SK-N-SH (cell line): ENCODE results near the gene STPG1.

Experiments
- CTCF ChIP-seq: fragments of 200-600 bp; sonication (generic); IDR thresholded peaks from 2 replicates; pipeline ENCODE4 v1.6.1; 2017; ENCODE audit warnings: antibody characterized with exemption, mild to moderate bottlenecking, moderate library complexity
- EP300 ChIP-seq, 2 experiments: IDR thresholded peaks; 2 replicates each; pipeline versions ENCODE4 v1.4.0 to v1.6.1; 2012; ENCODE audit warnings: borderline replicate concordance in 1 of 2, low read depth in 1 of 2, low read length in 1 of 2
- FOXM1 ChIP-seq: IDR thresholded peaks from 2 replicates; pipeline ENCODE4 v1.4.0; 2012; ENCODE audit warnings: low read depth, mild to moderate bottlenecking
- IRF3 ChIP-seq: fragments of 150-350 bp; IDR thresholded peaks from 2 replicates; pipeline ENCODE4 v1.6.1; 2016; ENCODE audit warnings: mild to moderate bottlenecking, low read depth, low read length
- MEF2A ChIP-seq: IDR thresholded peaks from 2 replicates; pipeline ENCODE4 v1.4.0; 2012; ENCODE audit warnings: low read depth, borderline replicate concordance
- POLR2AphosphoS5 ChIP-seq: IDR thresholded peaks from 2 replicates; pipeline ENCODE4 v1.6.1; 2012; ENCODE audit warnings: low read depth, low read length
- REST ChIP-seq: IDR thresholded peaks from 2 replicates; pipeline ENCODE4 v1.6.1; 2012; ENCODE audit warnings: mild to moderate bottlenecking, low read depth, low read length, moderate library complexity
- TF ChIP-seq, protein P1 (sequence below): fragments of 150-350 bp; IDR thresholded peaks from 2 replicates; pipeline ENCODE4 v1.6.1; 2017; ENCODE audit warnings: antibody characterized with exemption, low read length, low read depth, borderline replicate concordance

DNA sequence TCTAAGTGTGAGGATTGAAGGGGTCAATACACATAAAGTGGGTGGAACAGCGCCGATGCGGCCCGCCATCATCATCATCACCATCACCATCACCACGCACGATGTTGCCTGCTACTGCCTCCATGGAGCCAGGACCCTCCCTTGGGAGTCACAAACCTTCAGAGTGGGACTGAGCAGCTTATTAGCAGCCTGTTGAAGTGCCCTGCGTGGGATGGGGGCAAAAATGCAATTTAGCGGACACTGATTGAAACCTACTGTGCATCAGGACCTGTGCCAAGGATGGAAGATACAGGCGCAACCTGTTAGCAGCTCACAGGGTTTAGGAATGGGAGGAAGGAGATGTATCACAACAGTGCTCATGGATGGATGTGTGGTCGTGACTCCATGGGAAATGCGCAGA is 26.7 kb downstream of the STPG1 start:
- TF ChIP-seq MEF2A, result no peak
- TF ChIP-seq, protein P1, sequence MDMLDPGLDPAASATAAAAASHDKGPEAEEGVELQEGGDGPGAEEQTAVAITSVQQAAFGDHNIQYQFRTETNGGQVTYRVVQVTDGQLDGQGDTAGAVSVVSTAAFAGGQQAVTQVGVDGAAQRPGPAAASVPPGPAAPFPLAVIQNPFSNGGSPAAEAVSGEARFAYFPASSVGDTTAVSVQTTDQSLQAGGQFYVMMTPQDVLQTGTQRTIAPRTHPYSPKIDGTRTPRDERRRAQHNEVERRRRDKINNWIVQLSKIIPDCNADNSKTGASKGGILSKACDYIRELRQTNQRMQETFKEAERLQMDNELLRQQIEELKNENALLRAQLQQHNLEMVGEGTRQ, result no peak
- no peak for TF ChIP-seq IRF3
- no peak for TF ChIP-seq REST
- TF ChIP-seq POLR2AphosphoS5, result no peak
- no peak for TF ChIP-seq CTCF
- TF ChIP-seq EP300 (IDR thresholded peaks at IDR 0.05; ENCODE audit: borderline replicate concordance in 1 of 2, low read depth in 1 of 2, low read length in 1 of 2), result no peak
- no peak for TF ChIP-seq FOXM1
